GM15510 (cell line): ENCODE results near the gene GATAD2A.

Source experiments
- POLR2A ChIP-seq: IDR thresholded peaks from 3 replicates; pipeline ENCODE4 v1.6.1; 2011; ENCODE audit warnings: borderline replicate concordance; ENCODE audit not compliant: insufficient read length; ENCODE audit errors: extremely low read depth

Gene GATAD2A

DNA sequence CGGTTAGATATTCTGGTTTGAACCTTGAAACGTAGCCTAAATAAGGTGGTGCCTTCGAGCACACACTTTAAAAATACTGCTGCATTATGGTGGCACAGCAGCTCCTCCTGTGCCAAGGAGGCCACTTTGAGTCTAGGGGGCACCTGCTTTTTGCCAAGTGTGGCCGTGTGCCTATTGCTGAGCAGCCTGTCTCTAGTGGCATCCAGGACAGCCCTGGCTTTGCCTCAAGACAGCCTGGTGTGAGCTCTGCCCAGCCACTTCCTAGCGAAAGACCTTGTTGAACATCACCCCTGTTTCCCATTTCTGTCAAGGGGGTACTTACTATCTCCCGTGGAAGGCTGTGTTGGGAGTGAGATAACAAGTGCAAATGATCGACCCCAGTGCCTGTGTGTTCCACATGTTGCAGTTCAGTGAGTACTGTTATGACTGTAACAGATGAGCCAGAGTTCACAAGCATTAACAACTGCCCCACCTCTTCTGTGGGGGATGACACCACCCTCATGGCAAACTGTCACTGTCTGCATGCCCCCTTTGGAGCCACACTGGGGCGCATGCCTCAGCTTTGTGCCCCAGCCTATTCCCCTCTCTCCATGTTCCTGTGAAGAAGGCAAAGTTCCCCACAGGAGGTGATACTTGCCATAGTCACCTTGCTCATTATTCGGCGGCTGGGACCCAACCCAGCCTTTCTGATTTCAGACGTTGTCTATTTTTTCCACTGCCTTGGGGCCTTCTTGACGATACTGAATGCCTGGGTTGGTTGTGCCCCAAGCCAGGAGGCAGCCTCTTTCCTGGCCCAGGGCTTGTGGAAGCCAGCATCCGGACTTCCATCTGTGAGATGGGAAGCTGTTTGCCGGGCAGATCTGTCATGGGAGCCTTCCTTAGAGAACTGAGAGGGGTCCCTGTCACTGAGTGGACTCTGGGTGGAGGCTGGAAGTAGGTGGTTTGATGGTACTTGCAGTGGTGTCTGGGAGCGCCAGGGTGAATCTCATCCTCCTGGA, 5.4 kb downstream of the GATAD2A start:
- no peak for TF ChIP-seq POLR2A

DNA sequence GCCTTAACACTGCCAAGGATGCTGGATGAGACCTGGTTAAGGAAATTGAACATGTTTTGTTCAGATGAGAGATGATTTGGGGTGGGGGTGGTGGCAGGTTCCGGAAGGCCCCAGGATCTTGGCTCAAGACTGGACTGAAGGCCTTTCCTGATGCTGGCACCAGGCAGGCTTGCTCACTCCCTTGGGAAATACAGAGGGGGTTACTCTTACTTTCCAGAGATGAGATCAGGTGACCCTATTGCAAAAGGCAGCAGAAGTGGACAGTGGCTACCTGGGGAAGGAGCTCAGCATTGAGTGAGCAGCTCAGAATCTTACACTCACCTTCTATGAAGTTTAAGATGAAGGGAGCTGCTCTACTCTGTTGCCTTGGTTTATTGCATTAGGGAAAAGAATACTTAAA, 10.8 kb downstream of the GATAD2A start:
- TF ChIP-seq POLR2A, result no peak

DNA sequence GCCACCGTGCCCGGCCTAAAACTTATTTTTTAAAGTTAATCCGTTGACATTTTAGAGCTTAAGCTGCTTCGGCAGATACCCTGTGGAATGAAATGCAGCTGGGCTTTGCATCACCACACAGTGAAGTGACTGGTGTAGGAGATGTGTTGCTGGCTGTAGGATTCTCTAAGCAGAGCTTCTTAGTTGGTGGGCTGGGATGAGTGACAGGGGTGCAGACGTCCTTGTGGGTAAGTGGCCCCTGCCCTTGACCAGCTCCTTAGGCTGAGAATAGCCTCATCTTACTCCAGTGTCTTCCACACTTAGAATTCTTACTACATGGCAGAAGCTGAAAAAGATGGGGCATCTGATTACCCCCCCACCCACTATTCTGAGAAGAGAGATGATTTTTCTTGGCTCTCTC, 11.6 kb downstream of the GATAD2A start:
- TF ChIP-seq POLR2A, result no peak

DNA sequence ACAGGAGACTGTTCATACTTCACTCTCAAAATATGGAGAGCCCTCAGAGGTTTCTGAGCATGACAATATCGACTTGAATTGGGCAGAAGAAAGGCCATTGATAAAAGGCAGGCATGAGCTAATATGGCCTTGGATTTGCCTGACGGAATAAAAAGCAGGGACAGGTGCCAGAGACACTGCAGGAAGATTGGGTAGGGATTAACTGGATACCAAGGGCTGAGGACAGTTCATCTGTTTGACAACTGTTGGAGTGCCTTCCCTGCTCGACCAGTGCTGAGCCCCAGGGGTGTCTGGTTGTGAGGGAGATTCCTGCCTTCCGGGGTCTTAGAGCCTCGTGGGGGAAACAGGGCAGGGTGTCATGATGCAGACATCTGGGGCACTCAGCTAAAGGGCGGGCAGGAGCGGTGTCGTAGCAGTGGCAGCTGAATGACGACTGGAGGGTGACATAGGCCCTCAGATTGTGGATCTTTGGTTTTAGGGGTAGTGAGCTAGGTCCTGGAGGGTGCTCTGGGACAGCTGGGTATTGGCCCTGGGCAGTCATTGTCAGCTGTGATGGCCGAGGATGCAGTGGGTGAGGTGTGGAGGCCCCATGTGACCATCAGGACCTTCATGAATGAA, 12.3 kb downstream of the GATAD2A start:
- no peak for TF ChIP-seq POLR2A

DNA sequence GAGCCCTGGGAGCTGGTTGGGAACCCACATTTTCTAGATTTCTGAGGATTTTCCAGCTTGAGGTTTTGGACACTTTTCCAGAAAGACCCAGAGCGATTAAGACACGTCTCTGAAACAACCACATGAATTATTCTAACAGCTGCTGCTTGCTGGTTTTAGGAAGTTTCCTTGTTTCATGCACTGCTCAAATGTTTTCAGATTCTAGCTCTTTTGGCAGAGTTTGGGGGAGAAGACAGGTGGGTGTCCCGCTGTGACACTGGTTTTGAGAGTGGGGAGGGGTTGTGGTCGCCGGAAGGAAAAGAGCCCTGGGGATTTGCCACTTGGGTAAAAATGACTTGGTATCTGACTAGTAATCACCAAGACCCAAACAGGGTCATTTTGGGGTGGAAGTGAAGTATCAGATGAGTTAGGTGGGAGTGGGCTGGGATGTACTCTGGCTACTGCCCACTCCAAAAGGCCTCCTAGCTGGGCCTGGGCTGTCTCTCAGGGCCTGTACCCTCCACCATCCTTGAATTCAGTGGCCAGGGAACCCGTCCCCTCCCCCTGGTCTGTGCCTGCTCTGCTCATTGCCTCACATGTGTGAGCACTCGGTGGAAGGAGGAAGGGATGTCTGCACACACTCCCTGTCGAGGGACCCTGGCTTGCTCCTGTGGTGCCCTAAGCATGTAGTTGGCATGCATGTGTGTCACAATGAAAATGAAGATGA, 13.2 kb downstream of the GATAD2A start:
- no peak for TF ChIP-seq POLR2A

DNA sequence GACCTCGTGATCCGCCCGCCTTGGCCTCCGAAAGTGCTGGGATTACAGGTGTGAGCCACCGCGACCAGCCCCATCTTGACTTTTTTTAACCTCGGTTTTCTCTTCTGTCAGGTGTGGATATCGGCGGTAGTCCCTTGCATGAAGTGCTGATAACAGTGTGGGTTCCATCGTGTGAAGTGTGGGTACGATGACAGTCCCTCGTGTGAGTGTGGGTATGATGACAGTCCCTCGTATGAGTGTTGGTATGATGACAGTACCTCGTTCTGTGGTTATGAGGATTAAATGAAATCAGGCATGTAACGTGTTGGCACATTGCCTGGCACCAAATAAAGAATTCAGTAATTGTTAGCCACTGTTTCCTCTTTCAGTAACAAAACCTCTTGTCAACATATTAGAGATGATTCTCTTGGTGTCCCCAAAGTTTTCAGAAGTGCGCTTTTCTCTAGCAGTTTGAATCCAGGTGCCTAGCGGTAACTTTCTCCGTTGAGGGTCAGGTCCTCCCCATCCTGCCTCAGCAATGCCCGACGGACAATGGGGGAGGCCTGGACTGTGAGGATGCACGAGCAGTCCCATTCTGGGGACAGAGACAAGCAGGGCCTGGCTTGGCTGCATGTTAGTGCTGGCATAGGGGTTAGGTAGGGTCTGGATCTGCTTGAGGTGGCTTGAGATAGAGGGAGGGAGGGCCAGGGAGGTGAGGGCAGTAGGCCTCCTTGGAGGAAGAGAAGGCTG, 15.3 kb downstream of the GATAD2A start:
- TF ChIP-seq POLR2A, result no peak

DNA sequence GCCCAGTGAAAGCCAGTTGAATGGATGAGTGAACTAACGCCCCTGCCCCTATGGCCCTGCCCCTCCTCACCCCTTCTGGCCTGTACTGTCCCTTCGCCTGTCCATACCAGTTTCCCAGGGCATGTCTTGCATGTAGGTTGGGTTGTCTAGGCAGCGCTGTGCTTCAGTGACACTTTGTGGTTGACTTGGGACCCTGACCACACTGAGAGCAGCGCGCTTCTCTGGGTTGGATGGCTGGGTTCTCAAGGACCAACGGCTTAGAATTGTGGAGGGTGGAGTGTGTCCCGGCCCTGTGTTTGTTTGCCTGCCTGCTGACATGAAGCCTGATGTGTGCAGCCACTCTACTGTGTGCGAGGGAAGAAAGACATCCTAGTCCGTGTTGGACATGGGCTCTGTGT, 15.8 kb downstream of the GATAD2A start:
- TF ChIP-seq POLR2A, result no peak

DNA sequence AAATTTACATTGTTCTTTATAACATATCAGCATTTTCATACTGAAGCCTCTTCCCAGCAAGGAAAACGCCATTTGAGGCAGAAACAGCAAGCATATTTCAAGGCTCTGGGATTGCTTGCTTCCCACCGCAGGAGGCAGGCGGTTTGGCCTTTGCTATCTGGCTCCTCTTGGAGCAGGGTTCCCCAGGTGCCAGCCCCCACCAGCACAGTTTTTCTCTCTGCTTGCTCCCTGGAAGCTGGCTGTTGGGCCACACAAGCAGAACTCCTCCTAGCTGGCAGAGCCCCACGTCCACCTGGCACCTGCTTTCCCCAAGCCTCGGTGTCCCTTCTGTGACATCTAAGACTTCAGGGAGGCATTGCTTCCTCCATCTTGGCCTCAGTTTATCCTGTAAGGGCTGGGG, 16.7 kb downstream of the GATAD2A start:
- no peak for TF ChIP-seq POLR2A

DNA sequence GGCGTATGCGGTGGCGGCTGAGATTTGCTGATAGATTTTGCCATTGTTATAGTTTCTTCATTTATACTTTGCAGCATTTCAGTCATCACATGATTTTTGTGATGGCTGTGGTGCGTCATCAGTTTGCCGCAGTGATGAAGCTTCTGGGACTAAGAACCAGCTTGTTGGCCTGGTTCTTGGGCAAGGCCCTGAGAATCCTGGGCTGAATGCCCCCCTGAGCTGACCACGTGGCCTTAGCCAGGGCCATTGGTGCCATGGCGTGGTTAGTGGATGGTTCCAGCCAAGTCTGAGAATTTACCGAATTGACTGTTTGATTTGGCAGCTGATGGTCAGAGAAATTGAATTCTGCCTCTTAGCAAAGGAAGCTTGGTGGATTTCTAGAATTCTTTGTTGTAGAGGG, 17.8 kb downstream of the GATAD2A start:
- no peak for TF ChIP-seq POLR2A

DNA sequence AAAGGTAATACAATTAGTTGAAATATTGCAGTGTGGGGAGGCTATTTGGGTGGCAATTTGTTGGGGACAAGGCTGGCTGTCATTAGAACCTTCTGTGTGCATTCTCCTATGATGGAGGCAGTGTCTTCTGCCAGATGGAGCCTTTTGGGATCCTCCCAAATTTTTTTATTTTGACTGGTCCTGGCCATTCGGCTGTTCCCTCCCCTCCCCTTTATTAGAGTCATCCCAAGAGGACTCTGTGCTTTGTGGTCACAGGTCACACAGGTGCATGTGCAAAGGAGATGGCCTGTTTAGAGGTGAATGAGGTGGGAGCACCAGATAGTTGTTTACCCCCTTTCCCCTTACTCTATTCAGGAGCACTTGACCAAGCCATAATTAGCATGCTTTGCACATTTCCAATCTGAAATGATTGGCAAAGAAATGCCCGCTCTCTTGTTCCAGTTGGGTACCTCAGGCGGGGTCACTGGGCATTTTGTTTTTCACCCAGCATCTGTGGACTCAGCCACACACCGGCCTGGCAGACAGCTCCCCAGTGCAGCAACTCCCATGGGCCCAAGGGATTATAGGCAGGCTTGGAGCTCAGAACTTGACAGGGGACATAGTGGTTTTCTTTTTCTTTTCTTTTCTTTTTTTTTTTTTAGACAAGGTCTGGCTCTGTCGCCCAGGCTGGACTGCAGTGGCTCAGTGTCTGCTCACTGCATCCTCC, 19.8 kb downstream of the GATAD2A start:
- TF ChIP-seq POLR2A, result no peak

DNA sequence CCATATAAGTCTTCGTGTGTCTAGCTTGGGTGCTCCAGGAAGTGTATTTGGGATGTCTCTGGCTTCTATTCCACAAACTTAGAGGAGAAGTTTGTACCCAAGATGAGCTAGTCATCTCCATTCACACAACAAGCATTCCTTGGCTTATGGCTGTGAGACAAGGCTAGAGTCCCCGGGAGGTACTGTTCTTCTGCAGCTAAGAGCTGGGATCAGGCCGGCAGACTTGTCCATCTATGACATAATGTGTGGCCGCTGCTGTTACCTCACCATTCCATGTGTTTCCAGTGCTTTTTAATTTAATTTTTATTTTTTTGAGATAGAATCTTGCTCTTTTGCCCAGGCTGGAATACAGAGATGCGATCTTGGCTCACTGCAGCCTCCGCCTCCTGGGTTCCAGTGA, 20.7 kb downstream of the GATAD2A start:
- TF ChIP-seq POLR2A, result no peak

DNA sequence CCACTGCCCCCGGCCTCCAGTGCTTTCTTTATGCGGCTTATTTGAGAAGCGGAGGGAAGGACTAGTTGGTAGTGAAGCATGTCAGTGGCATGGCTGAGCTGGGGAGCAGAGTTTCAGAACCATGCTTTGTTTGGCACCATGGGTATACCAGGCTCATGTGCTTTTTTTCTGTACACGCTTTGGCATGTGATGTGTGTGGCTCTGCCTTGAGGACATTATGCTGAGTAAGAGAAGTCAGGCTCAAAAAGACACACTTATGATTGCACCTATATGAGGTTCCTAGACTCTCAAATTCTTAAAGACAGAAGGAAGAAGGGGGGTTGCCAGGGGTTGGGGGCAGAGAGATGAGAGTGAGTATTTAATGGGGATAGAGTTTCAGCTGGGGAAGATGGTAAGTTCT, 21.3 kb downstream of the GATAD2A start:
- TF ChIP-seq POLR2A, result no peak

DNA sequence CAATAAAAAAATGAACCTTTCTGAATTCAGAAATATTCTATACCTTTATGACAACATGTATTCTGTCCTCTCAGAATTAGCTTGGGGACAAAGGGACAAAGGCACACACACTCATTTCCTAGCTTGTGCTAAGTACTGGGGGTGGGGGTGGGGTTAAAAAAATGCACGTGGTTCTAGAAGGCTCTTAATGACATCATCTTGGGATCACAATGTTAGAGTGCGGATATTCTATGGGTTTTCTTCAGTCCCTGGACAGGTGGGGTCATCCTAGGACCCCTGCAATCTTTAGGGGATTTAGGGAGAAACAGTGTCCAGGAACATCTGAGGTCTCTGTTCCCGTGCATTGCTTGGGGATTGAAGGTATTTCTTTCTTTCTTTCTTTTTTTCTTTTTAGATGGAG, 21.8 kb downstream of the GATAD2A start:
- TF ChIP-seq POLR2A, result no peak

DNA sequence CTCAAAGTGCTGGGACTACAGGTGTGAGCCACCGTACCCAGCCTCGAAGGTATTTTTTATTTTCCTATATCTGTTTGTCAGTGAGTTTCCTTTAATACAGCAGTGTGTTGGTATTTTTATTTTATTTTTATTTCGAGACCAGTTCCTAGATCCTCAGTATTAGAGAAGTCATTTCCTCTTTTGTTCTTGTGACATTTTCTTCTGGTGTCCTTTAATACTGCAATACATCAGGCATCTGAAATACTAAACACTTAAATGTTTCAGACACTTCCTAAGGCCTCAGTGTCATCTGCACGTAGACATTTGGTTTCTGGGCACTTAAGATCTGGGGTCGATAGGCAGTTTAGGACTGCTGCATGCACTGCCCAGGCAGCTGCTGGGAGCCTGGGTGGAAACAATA, 22.5 kb downstream of the GATAD2A start:
- no peak for TF ChIP-seq POLR2A
